GM19099 (cell line): ENCODE results near the gene GDF10.

Experiments used
- POLR2A ChIP-seq: IDR thresholded peaks from 3 replicates; pipeline ENCODE4 v1.6.1; 2011; ENCODE audit warnings: low read depth; ENCODE audit not compliant: insufficient read length; ENCODE audit errors: extremely low read depth

Gene GDF10

GRCh38 chr10:47311193-47311931, 11.4 kb downstream of the GDF10 start:
- TF ChIP-seq POLR2A: no peak

GRCh38 chr10:47311932-47312662, 12.1 kb downstream of the GDF10 start:
- TF ChIP-seq POLR2A: no peak

- no peak for TF ChIP-seq POLR2A
Observed at GRCh38 chr10:47312663-47312995, 12.6 kb downstream of the GDF10 start.

DNA sequence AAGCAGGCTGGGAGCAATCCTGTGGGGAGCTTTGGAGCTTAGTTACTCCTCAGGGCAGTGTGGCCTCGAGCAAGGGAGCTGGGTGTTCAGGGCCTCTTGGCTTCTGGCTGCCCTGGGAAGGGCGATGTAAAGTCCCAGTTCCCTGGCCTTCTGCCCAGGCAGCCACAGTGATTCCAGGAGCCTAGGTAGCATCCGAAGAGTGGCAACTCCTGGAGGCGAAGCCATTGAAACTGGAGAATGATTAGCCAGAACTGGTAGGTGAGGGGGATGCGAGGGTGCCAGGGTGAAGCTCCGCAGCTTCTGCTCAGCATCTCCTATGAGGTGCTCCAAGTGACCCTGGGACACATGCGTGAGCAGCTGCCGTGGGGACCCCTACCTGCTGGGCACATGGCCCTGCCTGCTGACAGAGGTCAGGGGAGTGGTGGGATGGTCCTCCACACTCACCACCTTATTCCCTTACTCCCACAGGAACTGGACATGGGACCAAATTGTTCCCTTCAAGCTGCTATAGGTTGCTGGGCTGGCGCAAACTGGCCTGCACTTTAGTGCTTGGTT, 14.5 kb downstream of the GDF10 start:
- no peak for TF ChIP-seq POLR2A

GRCh38 chr10:47315421-47315820, 15.4 kb downstream of the GDF10 start:
- no peak for TF ChIP-seq POLR2A

- TF ChIP-seq POLR2A: no peak
Observed at GRCh38 chr10:47316131-47316530, 16.1 kb downstream of the GDF10 start.

DNA sequence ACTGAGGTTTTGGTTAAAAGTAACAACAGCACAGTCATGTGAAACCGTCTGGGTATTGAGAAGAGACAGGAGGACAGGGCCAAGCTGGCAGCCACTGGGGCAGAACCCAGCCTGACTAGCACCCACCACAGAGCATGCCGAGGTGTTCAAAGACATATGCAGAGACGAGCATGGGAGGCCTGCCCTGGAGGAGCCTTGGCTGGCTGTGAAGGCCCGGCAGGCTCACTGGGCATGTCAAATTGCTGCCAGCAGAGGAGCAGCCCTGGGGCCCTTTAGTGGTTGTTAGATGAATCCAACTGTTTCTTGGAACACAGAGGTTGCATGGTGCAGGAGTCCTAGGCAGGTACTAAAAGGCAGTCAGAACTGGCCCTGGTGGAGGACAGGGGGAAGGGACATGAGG, 17.3 kb downstream of the GDF10 start:
- no peak for TF ChIP-seq POLR2A

DNA sequence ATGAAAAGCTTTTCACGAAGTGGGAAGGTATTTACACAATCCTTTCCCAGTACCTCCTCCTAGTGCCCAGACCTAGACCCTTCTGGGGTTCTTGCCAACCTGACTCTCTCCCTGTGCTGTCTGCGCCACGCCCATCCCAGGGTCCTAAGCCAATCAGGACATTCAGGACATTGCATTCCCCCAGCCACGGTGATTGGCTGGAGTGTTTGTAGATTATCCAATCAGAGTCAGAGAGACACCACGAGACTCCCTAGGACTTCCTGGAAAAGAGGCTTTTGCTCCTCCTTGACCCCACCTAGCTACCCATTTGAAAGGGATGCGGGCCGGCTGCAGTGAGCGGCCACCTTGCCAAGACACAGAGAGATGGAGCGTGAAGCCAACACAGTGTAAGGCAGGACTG, 18.7 kb downstream of the GDF10 start:
- no peak for TF ChIP-seq POLR2A

DNA sequence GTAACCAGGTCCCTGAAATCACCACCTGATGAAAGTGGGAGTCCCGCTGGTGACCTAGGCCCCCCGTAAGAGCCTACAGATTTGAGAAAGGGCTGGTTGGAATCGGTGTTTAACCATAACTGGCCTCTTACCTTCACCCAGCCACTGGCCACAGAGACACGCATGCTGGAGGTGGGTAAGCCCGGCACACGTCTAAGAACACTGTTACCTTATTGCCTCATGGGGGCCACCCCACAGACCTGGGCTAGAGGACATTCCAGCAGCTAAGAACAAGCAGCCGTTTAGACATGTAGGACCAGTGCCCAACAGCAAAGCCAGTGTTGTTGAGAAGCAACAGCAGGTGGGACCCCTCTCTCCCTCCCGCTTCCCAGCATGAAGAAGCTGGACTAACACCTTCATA, 19.8 kb downstream of the GDF10 start:
- no peak for TF ChIP-seq POLR2A

DNA sequence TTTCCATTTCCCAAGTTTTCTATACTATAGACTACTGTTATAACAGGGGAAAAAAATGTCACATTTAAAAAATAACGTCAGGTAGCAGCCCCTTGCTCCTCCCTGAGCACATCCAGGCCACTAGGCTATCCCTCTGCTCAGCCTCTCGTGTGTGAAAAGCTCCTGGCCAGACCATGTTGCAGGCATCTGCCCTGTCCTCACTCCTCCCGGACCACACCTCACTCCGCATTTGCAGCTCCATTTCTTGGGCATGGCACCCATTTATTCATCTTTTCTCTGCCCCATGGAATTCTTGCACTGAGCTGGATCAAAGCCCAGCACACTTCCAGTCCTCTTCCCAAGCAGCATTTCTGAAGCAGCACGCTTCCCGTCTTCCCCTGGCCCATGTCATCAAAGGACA, 20.8 kb downstream of the GDF10 start:
- TF ChIP-seq POLR2A: no peak

- no peak for TF ChIP-seq POLR2A
Observed at GRCh38 chr10:47321521-47322195, 21.7 kb downstream of the GDF10 start.

DNA sequence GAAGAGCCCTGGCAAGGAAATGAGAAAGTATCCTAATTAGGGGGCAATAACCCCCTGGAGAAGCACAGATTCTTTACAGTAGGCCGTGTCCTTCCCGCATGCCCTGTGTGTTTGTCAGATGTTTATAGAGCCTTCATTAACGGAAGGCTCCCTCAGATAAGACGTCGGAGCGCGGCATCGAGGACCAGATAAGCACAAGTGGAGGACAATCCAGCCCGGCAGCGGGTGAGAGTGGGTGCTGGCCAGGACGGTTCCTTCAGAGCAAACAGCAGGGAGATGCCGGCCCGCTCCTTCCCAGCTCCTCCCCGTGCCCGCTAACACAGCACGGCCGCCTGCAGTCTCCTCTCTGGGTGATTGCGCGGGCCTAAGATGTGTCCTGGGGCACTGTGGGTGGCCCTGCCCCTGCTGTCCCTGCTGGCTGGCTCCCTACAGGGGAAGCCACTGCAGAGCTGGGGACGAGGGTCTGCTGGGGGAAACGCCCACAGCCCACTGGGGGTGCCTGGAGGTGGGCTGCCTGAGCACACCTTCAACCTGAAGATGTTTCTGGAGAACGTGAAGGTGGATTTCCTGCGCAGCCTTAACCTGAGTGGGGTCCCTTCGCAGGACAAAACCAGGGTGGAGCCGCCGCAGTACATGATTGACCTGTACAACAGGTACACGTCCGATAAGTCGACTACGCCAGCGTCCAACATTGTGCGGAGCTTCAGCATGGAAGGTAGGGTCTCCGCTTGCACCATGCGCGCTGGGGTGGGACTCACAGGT, 22.5 kb downstream of the GDF10 start, which contains the start of gene GDF2:
TSS of gene GDF2 (plus strand) at position 155 of the 762 bp plus-strand sequence. CDS start at position 370, 215 bp downstream.
- TF ChIP-seq POLR2A: no peak

GRCh38 chr10:47323087-47323486, 23.1 kb downstream of the GDF10 start:
- TF ChIP-seq POLR2A: no peak

DNA sequence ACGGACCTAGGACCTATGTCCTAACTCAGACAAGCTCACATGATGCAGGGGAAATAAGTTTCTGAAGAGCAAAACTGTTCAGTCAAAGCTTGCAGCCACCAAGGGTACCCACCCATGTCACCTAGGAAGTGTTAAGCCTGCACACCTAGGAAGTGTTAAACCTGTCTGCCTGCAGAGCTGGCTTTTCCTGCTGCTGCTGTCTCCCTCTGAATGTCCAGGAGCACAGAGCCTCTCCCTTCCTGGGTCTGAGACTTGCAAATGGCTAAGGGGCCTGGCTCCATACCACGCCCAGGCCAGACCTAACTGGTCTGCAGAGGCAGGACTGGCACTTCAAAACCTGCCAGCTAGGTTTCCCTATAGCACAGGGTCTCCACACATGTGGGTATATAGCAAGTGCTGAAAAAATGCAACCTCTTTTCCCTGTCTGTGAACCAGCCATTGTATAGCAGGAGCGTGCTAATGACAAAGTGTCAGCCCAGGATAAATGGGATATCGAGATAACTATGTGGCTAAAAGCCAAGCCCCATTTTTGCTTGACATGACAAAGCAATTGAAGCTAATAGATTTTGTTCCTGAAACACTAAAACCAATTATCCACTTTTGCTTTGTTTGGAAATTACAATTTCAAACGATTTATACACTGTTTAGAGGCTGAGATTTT, 23.8 kb downstream of the GDF10 start:
- TF ChIP-seq POLR2A: no peak
